ENCODE results near the gene TRMT61A.
A peak's percentile ranks its signal among the peaks of the same experiment; 100 is the strongest.

TRMT61A gene

GRCh38 chr14:103514596-103515421, 14.2 kb upstream of the TRMT61A start:
- H3K4me3 ChIP-seq (ENCODE audit: low read depth, low read length): no peak overlapping the region
- DNase-seq (ENCODE audit: low read depth): no peak
- TF ChIP-seq CTCF (IDR thresholded peaks at IDR 0.05; ENCODE audit: low read depth, low read length, missing control alignments): no peak
- in situ Hi-C loops (cut with HindIII; ENCODE audit: low sequenced_read_pairs): loop anchor here (5.0 kb wide), 1 partner anchor 77 kb away; no protein-coding TSS in a partner anchor

- DNase-seq (ENCODE audit: low read depth): no peak
- H3K4me3 ChIP-seq (ENCODE audit: low read depth, low read length): no peak overlapping the region
- in situ Hi-C loops (cut with HindIII; ENCODE audit: low sequenced_read_pairs): no loop called here
- TF ChIP-seq CTCF (IDR thresholded peaks at IDR 0.05; ENCODE audit: low read depth, low read length, missing control alignments): no peak
These were observed 12.4 kb upstream of the TRMT61A start for GRCh38 chr14:103516426-103517173.

DNA sequence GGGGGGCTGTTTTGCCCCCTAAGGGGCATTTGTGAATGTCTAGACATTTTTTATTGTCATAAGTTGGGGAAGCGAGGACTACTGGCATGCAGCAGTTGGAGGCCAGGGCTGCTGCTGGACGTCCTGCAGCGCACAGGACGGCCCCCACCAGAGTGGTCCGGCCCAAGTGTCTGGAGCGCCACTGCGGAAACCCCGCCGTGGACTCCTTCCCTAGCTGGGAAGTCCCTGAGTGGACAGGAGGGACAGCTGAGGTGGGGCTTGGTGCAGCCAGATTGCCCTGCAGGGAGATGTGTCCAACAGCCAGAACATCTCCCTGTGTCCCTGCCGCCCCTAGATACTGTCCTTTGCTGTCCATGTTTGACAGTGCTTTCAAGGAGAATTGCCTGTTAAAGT, 11.8 kb upstream of the TRMT61A start:
- TF ChIP-seq CTCF (IDR thresholded peaks at IDR 0.05; ENCODE audit: low read depth, low read length, missing control alignments): no peak
- no peak for DNase-seq (ENCODE audit: low read depth)
- in situ Hi-C loops (cut with HindIII; ENCODE audit: low sequenced_read_pairs): no loop called here
- no peak overlapping the region for H3K4me3 ChIP-seq (ENCODE audit: low read depth, low read length)

- no peak overlapping the region for H3K4me3 ChIP-seq (ENCODE audit: low read depth, low read length)
- DNase-seq (ENCODE audit: low read depth): no peak
- no peak for TF ChIP-seq CTCF (IDR thresholded peaks at IDR 0.05; ENCODE audit: low read depth, low read length, missing control alignments)
- in situ Hi-C loops (cut with HindIII; ENCODE audit: low sequenced_read_pairs): no loop called here
These were observed 11.1 kb upstream of the TRMT61A start for GRCh38 chr14:103517721-103518421.

DNA sequence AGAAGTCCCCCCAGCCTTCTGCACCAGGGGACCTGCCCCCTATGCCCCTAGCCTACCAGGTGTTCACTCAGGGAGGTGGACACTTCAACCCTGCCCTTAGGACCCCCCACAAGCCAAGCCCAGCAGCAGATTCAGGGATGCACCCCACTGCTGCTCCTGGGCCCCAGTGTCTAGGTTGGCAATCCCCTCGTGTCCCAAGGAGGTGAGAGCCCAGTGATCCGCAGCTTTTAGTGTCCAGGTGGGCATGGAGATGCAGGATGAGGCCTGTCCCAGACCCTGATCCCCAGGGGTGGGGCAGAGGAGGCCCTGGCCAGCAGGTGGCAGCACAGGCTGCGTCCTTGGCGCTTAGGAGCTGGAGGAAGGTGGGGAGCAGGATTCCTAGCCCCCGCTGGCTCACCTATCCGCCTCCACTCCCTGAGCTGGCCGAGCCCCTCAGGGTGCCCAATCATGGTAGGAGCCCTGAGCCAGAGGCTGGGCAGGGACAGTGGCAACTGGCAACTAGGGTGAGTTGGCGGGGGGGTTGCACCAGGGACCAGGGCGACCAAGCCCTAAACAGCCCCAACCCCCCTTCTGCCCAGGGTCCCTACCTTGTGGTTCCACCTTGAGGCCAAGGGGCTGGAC, 10.5 kb upstream of the TRMT61A start:
- no peak overlapping the region for H3K4me3 ChIP-seq (ENCODE audit: low read depth, low read length)
- in situ Hi-C loops (cut with HindIII; ENCODE audit: low sequenced_read_pairs): no loop called here
- DNase-seq (ENCODE audit: low read depth): no peak
- TF ChIP-seq CTCF (IDR thresholded peaks at IDR 0.05; ENCODE audit: low read depth, low read length, missing control alignments): peak; percentile 90

Data from astrocyte of the cerebellum (primary cell).